ENCODE measurements around the gene RPP40. TPM values are rescaled to one million over a fixed set of nuclear protein-coding genes. Genes with fewer than 3 reads are reported as not detected.
A peak's percentile ranks its signal among the peaks of the same experiment; 100 is the strongest.

The RPP40 gene
- total RNA-seq, 3 donors from 2014 or later, result 5.9 to 9.2 (median 7.5) TPM

GRCh38 chr6:5004373-5005037 lies 668 bp upstream of the RPP40 start:
- Histone ChIP-seq H3K27me3 (no peaks in the 10 kb centered on the region), H3K36me3 (no peaks in the 10 kb centered on the region), H3K4me3 (peak overlapping the region; percentile 59 to 86 (median 71)), H3K4me1 (no peaks in the 10 kb centered on the region), H3K9me3 (no peaks in the 10 kb centered on the region), H3K27ac (peak overlapping the region; percentile 83 to 96)
- intact Hi-C loops (cut with DNase I; ENCODE audit: low total_unique reads), result no loop called here
- DNase-seq (ENCODE audit: low spot score in 2 of 2), result no peak
- TF ChIP-seq CTCF (IDR thresholded peaks at IDR 0.05), result no peak
- no peak for TF ChIP-seq POLR2A (IDR thresholded peaks at IDR 0.05)
- TF ChIP-seq POLR2AphosphoS5 (IDR thresholded peaks at IDR 0.05), result no peak

- intact Hi-C loops (cut with DNase I; ENCODE audit: low total_unique reads), result no loop called here
- TF ChIP-seq POLR2AphosphoS5 (IDR thresholded peaks at IDR 0.05), result no peak
- TF ChIP-seq CTCF (IDR thresholded peaks at IDR 0.05), result no peak
- TF ChIP-seq POLR2A (IDR thresholded peaks at IDR 0.05), result no peak
- Histone ChIP-seq H3K9me3 (no peaks in the 10 kb centered on the region), H3K4me3 (no peak overlapping the region), H3K27ac (no peak overlapping the region), H3K27me3 (no peaks in the 10 kb centered on the region), H3K36me3 (no peaks in the 10 kb centered on the region), H3K4me1 (no peaks in the 10 kb centered on the region)
- no peak for DNase-seq (ENCODE audit: low spot score in 2 of 2)
These were observed 4.3 kb downstream of the RPP40 start for GRCh38 chr6:4999586-4999985.

DNA sequence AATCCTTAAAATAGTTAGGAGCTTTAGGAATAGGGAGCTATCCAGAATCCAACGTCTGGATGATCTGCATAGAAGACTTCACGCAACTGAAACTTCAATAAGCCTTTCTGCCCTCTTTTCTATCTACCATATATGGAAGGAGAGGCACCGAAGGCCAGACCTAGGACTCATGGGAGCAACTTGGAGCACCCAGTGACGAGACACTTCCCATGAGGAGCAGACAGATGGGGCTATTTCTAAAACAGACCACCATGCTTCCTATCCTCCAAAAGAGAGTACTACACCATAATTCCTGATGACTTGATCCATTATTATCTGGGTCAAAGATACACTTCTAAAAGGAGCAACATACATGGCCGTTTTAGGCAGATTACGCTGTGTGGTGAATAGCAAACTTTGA lies 6.0 kb downstream of the RPP40 start:
- TF ChIP-seq POLR2AphosphoS5 (IDR thresholded peaks at IDR 0.05) (no peak), POLR2A (IDR thresholded peaks at IDR 0.05) (no peak), CTCF (IDR thresholded peaks at IDR 0.05) (no peak)
- DNase-seq (ENCODE audit: low spot score in 2 of 2), result no peak
- H3K27ac ChIP-seq, result no peak overlapping the region
- intact Hi-C loops (cut with DNase I; ENCODE audit: low total_unique reads), result no loop called here
- H3K36me3 ChIP-seq, result no peaks in the 10 kb centered on the region
- H3K4me1 ChIP-seq, result no peaks in the 10 kb centered on the region
- no peaks in the 10 kb centered on the region for H3K9me3 ChIP-seq
- no peaks in the 10 kb centered on the region for H3K27me3 ChIP-seq
- H3K4me3 ChIP-seq, result no peak overlapping the region

- Histone ChIP-seq H3K36me3 (no peaks in the 10 kb centered on the region), H3K9me3 (no peaks in the 10 kb centered on the region), H3K4me3 (no peak overlapping the region), H3K27me3 (no peaks in the 10 kb centered on the region), H3K27ac (no peak overlapping the region), H3K4me1 (no peaks in the 10 kb centered on the region)
- no peak for TF ChIP-seq POLR2A (IDR thresholded peaks at IDR 0.05)
- no peak for TF ChIP-seq POLR2AphosphoS5 (IDR thresholded peaks at IDR 0.05)
- no peak for TF ChIP-seq CTCF (IDR thresholded peaks at IDR 0.05)
- no peak for DNase-seq (ENCODE audit: low spot score in 2 of 2)
- intact Hi-C loops (cut with DNase I; ENCODE audit: low total_unique reads), result no loop called here
These were observed 9.1 kb downstream of the RPP40 start for GRCh38 chr6:4994741-4995140.

DNA sequence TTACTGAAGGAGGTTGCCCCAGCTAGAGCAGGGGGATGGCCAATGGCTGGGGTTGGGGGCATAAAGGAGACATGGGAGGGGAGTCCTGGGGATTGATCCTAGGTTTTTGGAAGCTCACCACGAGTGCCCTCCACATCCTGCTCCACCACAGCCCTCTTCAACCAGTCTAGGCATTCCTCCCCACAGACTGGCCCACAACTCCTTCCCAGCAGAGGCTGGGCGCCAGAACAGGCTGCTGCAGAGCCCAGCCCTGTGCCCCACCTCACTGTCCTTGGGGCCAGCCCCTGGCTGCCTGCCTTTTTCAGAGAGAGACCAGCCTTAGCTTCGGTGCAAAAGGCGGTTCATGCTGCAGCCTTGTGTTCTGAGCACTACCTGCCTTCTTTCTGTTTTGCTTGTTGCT lies 16.4 kb downstream of the RPP40 start:
- DNase-seq (ENCODE audit: low spot score in 2 of 2), result no peak
- Histone ChIP-seq H3K9me3 (no peaks in the 10 kb centered on the region), H3K27me3 (no peaks in the 10 kb centered on the region), H3K36me3 (no peaks in the 10 kb centered on the region), H3K4me1 (no peaks in the 10 kb centered on the region), H3K4me3 (no peak overlapping the region), H3K27ac (no peak overlapping the region)
- no peak for TF ChIP-seq POLR2A (IDR thresholded peaks at IDR 0.05)
- TF ChIP-seq POLR2AphosphoS5 (IDR thresholded peaks at IDR 0.05), result no peak
- no peak for TF ChIP-seq CTCF (IDR thresholded peaks at IDR 0.05)
- intact Hi-C loops (cut with DNase I; ENCODE audit: low total_unique reads), result no loop called here

Data from breast epithelium (tissue), 4 donors.